ENCODE data around the gene ZNF274.
A peak's percentile ranks its signal among the peaks of the same experiment; 100 is the strongest.
"Not testable (repeated sequence)": the region's sequence is repeated elsewhere in the genome, so short reads cannot be mapped to it uniquely, and the experiment has no call there.

ZNF274 gene

DNA sequence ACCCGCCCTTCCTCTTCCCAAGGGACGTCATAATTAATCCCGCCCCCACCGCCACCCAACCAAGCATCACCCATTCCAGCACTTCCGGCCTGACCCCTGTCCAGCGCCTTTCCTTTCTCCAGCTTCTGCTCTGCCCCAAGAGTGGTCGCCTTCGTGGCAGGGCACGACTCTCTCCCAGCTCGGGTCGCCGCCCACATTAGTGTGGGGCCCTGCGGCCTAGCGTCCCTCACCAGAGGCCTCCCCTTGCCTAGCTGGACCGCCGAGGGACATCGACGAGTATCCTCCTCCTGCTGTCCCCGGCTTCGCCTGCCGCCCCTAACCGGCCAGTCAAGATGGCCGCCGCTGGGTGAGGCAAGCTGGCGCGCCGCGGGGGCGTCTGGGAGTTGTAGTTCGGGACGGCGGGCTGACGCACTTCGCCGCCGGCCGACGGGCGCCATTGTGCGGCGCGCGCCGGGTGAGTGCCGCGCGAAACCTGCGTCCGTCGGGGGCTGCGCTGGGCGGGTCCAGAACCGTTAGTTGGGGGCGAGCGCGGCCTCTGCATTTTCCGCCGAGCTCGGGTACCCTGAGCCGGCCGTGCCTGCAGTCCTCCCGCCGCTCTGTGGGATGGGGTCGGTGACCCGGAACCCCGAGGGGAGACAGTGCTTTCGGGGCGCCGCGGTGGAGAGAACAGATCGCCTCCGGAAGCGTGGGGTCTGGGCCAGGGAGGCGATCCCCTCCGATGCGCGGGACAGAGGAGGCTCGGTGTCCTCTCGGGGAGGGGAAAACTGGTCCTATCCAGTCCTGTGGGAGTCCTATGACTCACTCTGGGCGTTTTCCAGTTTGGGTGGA is at the start of gene ZNF274:
Gene ZNF274, plus strand, starts transcription at position 73 of the 828 bp plus-strand sequence. CDS start 905 bp downstream, outside the sequence.
- peak; percentile 91 to 95 for DNase-seq

DNA sequence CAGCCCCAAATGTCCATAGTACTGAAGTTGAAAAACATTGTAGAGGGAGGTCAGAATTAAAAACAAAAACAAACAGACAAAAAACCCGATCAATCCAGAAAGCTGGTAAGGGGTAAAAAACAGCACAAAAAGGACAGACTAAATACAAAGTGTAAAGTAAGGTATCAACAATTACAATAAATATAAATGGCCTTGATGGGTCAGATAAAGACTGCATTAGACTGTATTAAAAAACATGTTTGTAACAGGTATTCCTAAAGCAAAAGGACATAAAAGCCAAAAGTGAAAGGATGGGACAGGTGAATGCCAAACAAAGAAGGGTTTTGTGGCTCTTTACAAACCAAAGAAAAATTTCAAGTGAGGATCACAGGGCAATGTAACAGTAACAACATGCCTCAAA is 48.6 kb upstream of the ZNF274 start:
- no peak for DNase-seq

DNA sequence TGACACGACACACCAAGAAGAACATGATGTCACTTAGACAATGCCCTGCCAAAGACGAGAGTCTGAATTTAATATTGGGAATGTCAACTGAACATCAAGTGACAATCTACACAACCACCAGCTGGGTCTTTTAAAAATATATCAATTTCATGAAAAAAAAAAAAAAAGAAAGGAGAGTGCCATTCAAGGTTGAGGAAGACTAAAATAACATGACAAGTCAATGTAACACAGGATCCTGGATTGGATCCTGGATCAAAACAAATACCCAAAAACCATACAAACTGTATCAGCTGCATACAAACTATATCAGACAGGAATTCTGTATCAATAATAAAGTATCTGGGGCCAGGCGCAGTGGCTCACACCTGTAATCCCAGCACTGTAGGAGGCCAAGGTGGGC is 37.0 kb upstream of the ZNF274 start:
- DNase-seq, result no peak

DNA sequence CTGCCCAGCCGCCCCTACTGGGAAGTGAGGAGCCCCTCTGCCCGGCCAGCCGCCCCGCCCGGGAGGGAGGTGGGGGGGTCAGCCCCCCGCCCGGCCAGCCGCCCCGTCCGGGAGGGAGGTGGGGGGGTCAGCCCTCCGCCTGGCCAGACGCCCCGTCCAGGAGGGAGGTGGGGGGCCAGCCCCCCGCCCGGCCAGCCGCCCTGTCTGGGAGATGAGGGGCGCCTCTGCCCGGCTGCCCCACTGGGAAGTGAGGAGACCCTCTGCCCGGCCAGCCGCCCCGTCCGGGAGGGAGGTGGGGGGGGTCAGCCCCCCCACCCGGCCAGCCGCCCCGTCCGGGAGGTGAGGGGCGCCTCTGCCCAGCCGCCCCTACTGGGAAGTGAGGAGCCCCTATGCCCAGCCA is 35.4 kb upstream of the ZNF274 start:
- DNase-seq, result not testable (repeated sequence)

DNA sequence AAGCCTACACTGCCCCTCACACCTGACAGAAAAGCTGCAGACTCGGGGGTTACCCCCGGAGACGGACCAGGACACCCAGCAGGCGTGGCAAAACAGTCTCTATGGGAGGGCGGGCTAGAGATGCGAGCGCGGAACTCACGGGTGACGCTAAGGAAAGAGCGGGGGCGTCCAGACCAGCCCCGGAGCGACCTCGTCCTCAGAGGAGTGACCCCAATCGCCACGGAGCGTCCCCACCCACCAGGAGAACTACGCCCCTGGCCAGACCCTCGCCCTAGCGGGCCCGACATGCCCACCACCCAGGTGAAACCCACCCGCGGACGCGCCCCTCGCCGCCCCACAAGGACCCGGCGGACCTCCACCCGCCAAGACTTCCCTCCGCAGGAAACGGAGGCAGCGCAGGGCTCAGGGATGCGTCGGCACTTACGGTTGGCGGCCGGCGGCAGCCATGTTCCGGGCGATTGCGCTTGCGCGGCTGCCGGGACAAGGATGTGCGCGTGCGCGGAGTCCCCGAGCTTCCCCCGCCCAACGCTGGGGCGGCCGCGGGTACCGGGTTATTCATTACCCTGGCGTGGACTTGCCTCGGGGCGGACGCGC is 32.4 kb upstream of the ZNF274 start, which contains the start of gene ZNF329:
Gene ZNF329, minus strand, starts transcription at position 462 of the 594 bp plus-strand sequence. CDS start 21,286 bp downstream, outside the sequence.
- peak; percentile 89 to 91 for DNase-seq

DNA sequence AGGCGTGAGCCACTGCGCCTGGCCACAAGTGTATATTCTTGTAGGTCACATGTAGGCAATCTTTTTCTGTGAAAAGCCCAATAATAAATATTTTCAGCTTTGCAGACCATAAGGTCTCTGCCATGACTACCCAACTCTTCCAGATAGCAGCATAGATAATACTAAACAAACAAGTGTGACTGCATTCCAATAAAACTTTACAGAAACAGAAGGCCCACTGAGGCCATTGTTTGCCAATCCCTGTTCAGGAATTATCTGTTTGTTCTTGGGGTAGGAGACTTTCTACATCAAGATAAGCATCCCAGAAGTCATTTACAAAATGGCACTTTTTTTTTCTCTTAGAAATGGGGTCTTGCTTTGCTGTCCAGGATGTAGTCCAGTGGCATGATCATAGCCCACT is 29.5 kb upstream of the ZNF274 start:
- DNase-seq, result no peak

DNA sequence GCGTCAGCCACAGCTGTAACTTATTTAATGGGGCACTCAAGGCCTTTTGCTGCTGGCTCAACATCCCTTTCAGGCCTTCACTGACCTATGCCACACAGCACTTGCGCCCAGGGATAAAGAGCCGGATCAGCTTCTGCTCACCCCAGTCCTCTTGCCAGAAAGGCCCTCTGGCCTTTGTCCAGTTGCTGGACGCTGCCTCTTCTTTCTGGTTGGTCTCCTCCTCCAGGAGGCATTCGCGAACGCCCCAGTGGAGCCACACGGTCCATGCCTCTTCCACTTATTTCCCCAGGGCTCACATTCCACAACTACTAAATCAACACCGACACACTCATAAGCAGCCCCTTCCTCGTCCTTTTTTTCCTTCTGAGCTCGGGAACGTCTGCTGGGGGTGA is 28.6 kb upstream of the ZNF274 start:
- DNase-seq, result no peak

DNA sequence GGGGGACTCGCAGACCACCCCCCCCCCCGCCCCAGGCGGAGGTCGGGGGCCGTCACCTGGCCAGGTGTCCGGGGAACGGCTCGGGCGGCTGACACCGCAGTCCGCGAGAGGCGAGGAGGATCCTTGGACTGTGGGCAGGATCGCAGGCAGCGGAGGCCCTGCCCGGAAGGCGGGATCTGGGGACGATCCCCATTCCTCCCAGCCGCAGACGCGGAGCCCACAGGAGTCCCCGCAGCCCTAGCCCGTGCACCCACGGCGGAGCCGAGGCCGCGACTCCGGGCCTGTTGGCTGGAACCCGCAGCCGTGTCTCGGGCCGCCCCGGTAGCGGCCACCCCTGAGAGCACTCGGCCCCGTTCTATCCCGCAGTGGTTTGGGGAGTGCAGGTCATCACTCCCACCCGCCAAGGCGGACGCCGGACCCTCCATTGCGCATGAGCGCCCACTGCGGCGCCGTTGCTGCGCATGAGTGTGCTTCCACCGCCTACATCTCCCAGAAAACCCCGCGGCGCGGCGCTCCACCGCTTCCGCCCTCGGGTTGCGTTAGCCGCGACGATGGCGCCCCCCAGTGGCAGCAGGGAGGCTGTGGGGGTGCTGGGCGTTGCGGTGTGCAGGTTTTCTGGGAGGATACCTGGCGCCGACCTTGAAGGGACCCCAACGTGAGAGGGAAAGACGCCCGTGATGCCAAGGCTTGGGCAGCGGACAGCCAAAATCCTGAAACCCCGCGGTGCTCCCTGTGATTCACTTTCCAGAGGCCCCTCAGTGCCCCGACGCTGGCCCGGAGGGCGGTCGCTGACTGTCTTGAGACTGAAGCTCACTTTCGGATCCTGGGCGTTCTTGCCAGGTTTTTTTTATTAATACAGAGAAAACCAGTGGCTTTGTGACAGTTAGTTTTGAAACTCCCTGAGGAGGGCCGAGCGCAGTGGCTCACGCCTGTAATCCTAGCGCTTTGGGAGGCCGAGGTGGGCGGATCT is 27.9 kb upstream of the ZNF274 start:
- peak; percentile 98 to 99 for DNase-seq

DNA sequence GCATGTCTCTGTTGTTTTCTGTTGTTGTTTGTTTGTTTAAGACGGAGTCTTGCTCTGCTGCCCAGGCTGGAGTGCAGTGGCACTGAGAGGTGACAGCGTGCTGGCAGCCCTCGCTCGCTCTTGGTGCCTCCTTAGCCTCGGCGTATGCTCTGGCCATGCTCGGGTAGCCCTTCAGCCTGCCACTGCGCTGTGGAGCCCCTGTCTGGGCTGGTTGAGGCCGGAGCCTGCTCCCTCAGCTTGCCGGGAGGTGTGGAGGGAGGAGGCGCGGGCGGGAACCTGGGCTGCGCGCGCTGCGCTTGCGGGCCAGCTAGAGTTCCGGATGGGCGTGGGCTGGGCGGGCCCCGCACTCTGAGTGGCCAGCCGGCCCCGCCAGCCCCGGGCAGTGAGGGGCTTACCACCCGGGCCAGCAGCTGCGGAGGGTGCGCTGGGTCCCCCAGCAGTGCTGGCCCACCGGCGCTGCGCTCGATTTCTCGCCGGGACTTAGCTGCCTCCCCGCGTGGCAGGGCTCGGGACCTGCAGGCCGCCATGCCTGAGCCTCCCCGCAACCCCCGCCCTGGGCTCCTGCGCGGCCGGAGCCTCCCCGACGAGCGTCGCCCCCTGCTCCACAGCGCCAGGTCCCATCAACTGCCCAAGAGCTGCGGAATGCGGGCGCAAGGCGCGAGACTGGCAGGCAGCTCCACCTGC is 25.7 kb upstream of the ZNF274 start:
- DNase-seq, result no peak

DNA sequence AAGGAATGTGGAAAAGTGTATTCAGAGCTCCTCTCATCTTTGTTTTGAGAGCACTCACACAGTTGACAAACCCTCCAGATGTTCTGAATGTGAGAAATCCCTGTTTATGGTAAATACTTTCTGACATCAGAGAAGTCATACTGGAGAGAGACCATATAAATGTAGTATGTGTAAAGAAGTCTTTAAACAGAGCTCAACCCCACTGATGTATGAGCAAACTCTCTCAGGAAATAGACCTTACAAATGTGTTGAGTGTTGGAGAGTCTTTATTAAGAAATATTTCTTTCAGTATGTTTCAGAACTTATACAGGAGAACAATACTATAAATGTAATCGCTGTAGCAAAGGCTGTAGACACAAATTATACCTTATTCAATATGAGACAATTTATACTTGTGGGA is 16.6 kb upstream of the ZNF274 start:
- DNase-seq, result no peak

DNA sequence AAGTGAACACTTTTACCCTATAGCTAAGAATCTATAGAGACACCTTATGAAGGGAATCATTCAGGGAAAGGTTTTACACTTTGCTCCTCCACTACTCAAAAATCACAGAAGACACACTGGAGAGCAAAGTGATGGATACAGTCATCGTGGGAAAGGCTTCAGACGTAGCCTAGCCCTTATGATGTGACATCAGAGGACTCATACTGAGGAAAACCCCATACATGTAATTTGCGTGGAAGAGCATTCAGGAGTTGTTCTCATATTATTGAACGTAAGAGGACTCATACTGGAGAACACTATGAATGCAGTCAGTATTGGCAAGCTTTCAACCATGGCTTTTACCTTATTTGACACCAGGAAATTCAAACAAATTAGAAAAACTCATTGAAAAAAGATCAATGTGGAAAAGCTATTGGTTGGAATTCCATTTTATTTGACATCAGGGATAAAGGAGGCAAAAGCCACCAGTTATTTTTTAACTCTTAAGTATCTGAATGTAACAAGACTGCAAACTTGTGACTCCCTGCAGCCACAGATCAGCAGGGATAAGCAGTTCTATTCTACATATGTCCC is 16.1 kb upstream of the ZNF274 start:
- no peak for DNase-seq

DNA sequence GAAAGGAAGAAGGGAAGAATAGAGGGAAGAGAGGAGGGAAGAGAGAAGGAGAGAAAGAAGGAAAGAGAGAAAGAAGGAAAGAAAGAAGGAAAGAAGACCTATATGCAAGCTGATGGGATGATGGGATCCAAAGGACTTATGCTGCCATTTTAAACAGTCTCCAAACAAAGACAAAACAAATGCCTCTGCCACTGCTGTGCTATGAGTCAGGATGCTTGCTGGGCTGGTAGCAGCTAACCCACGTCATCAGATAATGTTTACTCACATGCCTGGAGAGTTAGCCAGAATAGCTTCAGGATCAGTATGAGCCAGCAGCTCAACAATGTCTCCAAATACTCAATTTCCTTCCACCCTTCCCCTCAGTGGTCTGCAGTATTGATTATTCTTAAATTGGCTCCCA is 12.0 kb upstream of the ZNF274 start:
- no peak for DNase-seq

DNA sequence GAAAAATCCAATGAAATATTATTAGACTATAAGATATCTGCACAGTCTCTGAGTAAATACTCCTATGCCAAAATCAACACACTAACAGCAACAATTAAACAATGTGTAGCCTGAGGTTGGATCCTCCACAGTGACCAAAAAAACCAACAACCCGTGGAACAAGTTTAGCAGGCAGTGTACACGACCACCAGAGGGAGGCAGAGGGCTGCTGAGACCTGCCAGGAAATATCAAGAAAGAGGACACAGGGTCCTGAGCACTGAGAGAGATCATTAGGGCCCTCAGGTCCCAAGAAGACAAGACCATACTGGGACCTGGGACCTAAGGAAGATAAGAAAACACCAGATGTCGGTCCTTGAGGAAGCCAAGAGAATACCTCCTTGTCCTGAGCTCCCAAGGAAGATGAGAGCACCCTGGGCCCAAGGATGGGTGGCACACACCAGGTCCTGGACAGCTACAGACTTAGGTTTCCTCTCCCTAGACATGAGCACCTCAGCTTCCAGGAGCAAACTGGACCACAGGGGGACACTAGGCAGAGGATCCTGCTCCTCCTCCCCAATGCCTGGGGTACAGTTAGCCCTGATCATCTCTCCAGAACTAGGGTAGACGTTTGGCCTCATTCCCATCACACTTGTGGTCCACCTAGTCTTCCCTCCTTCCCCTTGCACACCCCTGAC is 822 bp upstream of the ZNF274 start:
- DNase-seq, result peak; percentile 62 to 63

DNA sequence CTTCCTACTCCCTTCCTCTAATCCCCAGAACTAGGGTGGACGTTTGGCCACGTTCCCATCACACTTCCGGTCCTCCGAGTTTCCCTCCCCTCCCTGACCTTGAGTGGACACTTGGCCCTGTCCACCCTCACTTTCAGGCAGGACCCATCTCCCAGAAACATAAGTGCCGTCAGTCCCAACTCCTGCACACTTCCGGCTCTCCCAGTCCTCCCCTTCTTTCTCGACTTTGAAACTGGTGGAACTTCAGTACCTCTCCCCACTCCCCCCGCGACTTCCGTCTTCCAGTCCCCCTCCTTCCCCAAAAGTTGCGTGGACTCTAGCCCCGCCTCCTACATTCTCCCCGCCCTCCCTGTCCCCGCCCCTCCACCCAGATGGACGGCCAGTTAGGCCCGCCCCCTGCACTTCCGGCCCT is 278 bp upstream of the ZNF274 start:
- DNase-seq, result peak; percentile 77 to 89

DNA sequence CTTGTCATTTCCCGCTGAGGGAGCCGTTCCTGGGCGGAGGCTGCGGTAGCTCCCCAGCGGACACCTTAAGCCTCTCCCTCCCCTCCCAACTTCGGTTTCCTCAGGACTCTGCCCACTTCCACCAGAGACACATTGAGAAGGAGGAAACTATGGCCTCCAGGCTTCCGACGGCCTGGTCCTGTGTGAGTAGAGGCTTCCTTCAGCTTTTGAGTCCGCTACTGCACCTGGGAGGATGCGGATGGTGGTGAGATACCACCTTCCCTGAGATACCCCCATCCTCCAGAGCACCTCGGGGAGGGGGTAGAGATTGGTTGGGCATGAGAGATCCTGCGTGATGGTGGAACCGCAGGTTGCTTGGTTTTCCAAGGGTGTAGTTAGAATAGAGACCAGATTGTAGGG is 955 bp downstream of the ZNF274 start:
- DNase-seq, result no peak

DNA sequence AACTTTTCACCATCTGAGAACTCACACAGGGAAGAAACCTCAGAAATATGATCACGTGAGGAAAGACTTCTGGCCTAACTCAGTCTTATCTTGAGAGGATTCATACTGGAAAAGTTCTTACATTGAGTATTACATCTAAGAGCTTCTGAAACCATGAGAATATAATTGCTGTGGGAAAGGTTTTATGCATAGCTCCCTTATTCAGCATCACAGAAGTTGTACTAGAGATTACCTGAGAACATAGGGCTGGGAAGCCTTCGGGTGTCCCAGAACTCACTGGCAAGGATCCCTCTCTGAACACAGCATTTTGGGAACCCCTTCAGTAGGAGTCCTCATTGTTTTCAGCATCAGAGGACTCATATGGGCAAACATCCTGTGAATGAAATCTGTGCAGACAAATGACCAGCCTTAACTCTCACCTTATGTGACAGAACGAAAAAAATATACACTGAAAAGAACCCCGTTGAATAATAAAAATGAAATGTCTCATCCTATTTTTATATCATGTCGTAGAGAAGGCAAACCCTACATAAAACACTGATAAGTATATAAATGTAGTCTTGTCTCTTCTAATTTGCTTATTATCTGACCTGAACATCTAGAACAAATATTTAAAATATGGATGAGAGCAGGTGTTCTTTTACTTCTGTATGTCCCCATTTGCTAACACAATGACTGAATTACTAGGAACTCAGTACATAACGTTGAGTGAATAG is 14.2 kb downstream of the ZNF274 start:
- DNase-seq, result no peak

DNA sequence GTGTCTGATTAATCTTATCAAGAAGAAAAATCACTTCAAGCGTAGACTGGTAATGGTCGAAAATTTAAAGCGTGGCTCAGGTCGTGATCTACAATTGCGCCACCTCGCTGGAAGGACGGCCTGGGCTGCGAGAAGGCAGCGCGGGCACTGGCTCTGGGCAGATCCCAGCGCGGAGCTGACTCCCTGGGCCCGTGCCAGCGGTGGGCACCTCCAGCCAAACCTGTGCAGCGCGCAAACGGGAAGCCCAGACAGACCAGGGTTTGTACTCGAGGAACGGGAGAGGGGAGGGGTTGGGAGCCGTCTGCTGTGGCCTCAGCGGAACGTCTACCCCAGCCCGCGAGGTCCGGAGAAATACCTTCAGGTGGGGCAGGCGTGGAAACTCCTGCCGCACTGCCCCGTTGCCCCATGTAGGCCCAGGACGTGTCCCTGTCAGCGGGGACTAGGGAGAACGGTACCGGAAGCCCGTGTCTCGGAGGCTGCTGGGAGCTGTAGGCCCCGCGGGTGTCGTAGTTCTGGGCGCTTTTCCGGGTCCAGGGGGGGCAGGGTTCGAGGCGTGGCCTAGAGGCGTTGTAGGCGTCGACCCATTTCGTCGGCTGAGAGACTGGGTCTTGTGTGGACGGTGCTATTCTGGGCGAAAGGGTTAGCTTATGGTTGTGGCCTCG is 21.1 kb downstream of the ZNF274 start:
- DNase-seq, result no peak

DNA sequence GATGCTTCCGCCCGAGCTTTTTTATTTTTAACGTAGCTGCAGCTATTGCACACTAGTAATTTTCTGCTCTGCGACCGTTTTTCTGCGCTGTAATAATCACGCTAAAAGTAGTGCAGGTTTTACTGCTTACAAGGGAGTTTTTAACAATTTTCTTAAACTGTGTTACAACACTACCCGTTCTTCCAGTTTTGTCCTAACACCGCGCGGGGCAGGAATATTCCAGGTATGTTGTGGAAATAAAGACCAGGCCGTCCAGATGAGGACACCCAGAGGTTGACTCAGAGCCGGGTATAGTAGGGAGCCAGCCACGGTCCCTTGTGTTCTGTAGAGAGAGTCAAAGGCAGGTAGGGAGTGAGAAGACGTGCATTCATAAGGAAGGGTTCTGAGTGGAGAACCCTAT is 21.7 kb downstream of the ZNF274 start:
- DNase-seq, result no peak

DNA sequence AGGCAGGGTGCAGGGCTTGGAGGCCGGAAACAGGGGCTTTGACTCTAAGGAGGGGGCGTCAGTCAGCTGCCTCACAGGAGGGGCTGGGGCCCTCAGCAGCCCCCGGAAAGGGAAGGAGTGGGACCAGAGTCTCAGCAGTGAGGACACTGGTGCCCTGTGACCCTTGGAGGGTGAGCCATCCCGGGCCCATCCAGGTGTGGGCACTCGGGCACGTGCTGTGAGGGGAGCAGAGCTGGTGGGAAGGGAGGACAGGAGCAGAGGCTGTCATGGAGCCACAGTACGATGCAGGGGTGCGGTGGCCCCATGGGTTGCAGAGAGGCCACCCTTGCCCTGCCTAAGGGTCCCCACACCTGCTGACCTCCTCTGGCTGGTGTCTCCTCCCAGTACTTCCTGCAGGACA is 26.7 kb downstream of the ZNF274 start:
- DNase-seq, result no peak

DNA sequence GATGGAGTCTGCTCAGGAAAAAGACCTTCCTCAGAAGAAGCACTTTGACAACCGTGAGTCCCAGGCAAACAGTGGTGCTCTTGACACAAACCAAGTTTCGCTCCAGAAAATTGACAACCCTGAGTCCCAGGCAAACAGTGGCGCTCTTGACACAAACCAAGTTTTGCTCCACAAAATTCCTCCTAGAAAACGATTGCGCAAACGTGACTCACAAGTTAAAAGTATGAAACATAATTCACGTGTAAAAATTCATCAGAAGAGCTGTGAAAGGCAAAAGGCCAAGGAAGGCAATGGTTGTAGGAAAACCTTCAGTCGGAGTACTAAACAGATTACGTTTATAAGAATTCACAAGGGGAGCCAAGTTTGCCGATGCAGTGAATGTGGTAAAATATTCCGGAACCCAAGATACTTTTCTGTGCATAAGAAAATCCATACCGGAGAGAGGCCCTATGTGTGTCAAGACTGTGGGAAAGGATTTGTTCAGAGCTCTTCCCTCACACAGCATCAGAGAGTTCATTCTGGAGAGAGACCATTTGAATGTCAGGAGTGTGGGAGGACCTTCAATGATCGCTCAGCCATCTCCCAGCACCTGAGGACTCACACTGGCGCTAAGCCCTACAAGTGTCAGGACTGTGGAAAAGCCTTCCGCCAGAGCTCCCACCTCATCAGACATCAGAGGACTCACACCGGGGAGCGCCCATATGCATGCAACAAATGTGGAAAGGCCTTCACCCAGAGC is 29.6 kb downstream of the ZNF274 start:
- DNase-seq, result no peak
